B cell (primary cell): Measurements from ENCODE around the gene MYL4. TPM values are rescaled to one million over a fixed set of nuclear protein-coding genes. Genes with fewer than 3 reads are reported as not detected.

Experiments
- ATAC-seq: fragments of 200-7000 bp; cut with Tn5 transposase; one replicate; pipeline ENCODE4 v1.10.0; 2021; ENCODE audit warnings: low read depth, mild to moderate bottlenecking, moderate number of reproducible peaks, moderate library complexity
- CTCF ChIA-PET: fragments of 350-600 bp; sonication (Branson Sonifier 250); formaldehyde crosslinking; loops from one replicate; lab custom pipeline; 2021; ENCODE audit warnings: antibody characterized with exemption, inconsistent platforms; lab: Charles Lee
- POLR2A ChIA-PET: fragments of 350-600 bp; sonication (Branson Sonifier 250); formaldehyde crosslinking; loops from one replicate; lab custom pipeline; 2021; ENCODE audit warnings: antibody characterized with exemption; lab: Charles Lee
- DNase-seq: peaks from one replicate; pipeline ENCODE4 v3.0.0; 2013
- H2AFZ ChIP-seq: 2 replicates; pipeline ENCODE4 v1.6.1; 2012; ENCODE audit warnings: mild to moderate bottlenecking, low read depth, low read length; ENCODE audit not compliant: insufficient read depth, poor library complexity, severe bottlenecking
- H3K27ac ChIP-seq, 2 donors: 1 replicate in 1 of 2; 2 replicates in 1 of 2; pipeline ENCODE4 v1.5.1; 2012 to 2013; ENCODE audit warnings: low read length in 2 of 2, mild to moderate bottlenecking in 2 of 2, moderate library complexity in 1 of 2
- H3K27me3 ChIP-seq, 4 experiments: fragments of 200-600 bp in 1 of 4; sonication (generic) in 1 of 4; replicated peaks in 1 of 4; 1 replicate in 2 of 4; 2 replicates in 2 of 4; pipeline versions ENCODE4 v1.6.1 to v1.7.0; 2013 to 2016; ENCODE audit warnings: low read length in 3 of 4, mild to moderate bottlenecking in 2 of 4, mixed read lengths in 1 of 4, moderate library complexity in 1 of 4; ENCODE audit not compliant: insufficient read depth in 4 of 4, control insufficient read depth in 3 of 4; ENCODE audit errors: control extremely low read depth in 1 of 4
- H3K36me3 ChIP-seq, 2 experiments: replicated peaks in 1 of 2; 1 replicate in 1 of 2; 2 replicates in 1 of 2; pipeline versions ENCODE4 v1.6.1 to v1.7.1; 2013; ENCODE audit warnings: low read length in 1 of 2; ENCODE audit not compliant: insufficient read depth in 2 of 2, control insufficient read depth in 1 of 2; ENCODE audit errors: control extremely low read depth in 1 of 2, extremely low read depth in 1 of 2
- H3K4me1 ChIP-seq, 2 donors: fragments of 200-600 bp in 1 of 2; sonication (generic) in 1 of 2; 1 replicate in 1 of 2; 2 replicates in 1 of 2; pipeline versions ENCODE4 v1.5.1 to v1.6.1; 2013 to 2017; ENCODE audit warnings: low read length in 2 of 2; ENCODE audit not compliant: control insufficient read depth in 2 of 2, insufficient read depth in 2 of 2
- H3K4me2 ChIP-seq: replicated peaks from 2 replicates; pipeline ENCODE3; 2012; ENCODE audit warnings: mild to moderate bottlenecking, low read depth, low read length; ENCODE audit not compliant: poor library complexity, severe bottlenecking
- H3K4me3 ChIP-seq, 5 experiments: fragments of 200-600 bp in 1 of 5; sonication (generic) in 1 of 5; 1 replicate in 3 of 5; 2 replicates in 2 of 5; pipeline versions ENCODE4 v1.5.1 to v1.7.0; 2011 to 2016; ENCODE audit warnings: low read length in 4 of 5, mild to moderate bottlenecking in 4 of 5, low read depth in 2 of 5, control low read depth in 1 of 5, moderate library complexity in 1 of 5; ENCODE audit not compliant: insufficient read depth in 1 of 5; ENCODE audit errors: control extremely low read depth in 1 of 5, extremely low read depth in 1 of 5
- H3K79me2 ChIP-seq: fragments of 200-600 bp; sonication (generic); one replicate; pipeline ENCODE4 v1.6.0; 2016; ENCODE audit warnings: low read length; ENCODE audit not compliant: control insufficient read depth, insufficient read depth
- H3K9ac ChIP-seq: fragments of 200-600 bp; sonication (generic); 2 replicates; pipeline ENCODE4 v1.6.1; 2017; ENCODE audit warnings: mild to moderate bottlenecking, low read length, moderate library complexity
- H3K9me3 ChIP-seq, 3 donors: one replicate each; pipeline versions ENCODE4 v1.6.1 to v1.7.1; 2013; ENCODE audit warnings: low read length in 2 of 3; ENCODE audit not compliant: control insufficient read depth in 2 of 3, insufficient read depth in 1 of 3; ENCODE audit errors: control extremely low read depth in 1 of 3
- H4K20me1 ChIP-seq: 2 replicates; pipeline ENCODE4 v1.6.0; 2012; ENCODE audit warnings: mild to moderate bottlenecking, low read length; ENCODE audit not compliant: insufficient read depth, control insufficient read depth, poor library complexity, severe bottlenecking
- H3K27ac Mint-ChIP-seq: one replicate; pipeline ENCODE4 v1.8.0; 2021; ENCODE audit warnings: mixed read lengths
- H3K27me3 Mint-ChIP-seq: one replicate; pipeline ENCODE4 v1.8.0; 2021; ENCODE audit warnings: mixed read lengths
- H3K4me1 Mint-ChIP-seq: one replicate; pipeline ENCODE4 v1.8.0; 2021; ENCODE audit warnings: mixed read lengths
- H3K4me3 Mint-ChIP-seq: one replicate; pipeline ENCODE4 v1.8.0; 2021; ENCODE audit warnings: mixed read lengths
- H3K9me3 Mint-ChIP-seq: one replicate; pipeline ENCODE4 v1.8.0; 2022; ENCODE audit warnings: mixed read lengths; ENCODE audit not compliant: insufficient read depth
- CTCF ChIP-seq: fragments of 200-600 bp; IDR thresholded peaks from one replicate; pipeline ENCODE4 v1.8.0; 2022; ENCODE audit warnings: antibody characterized with exemption, mild to moderate bottlenecking
- EZH2 ChIP-seq: IDR thresholded peaks from 2 replicates; pipeline ENCODE4 v1.6.1; 2012; ENCODE audit warnings: borderline replicate concordance, low read depth, mild to moderate bottlenecking, moderate library complexity, low read length; ENCODE audit not compliant: insufficient read depth, poor library complexity, severe bottlenecking
- WGBS: methylation state at CpG from one replicate; pipeline ENCODE4 v1.1.5; 2013; ENCODE audit warnings: missing lambda C conversion rate; ENCODE audit not compliant: insufficient coverage; 5-methylcytosine and 5-hydroxymethylcytosine counted together
- intact Hi-C: fragments of 100-400 bp; cut with micrococcal nuclease; formaldehyde crosslinking; loops from one replicate; pipeline ENCODE4 v1.10.0; 2022
- polyA plus RNA-seq: library from polyadenylated mRNA; depleted of rRNA; stranded (reverse); fragments of >200 nt; gene quantifications from 2 replicates; pipeline ENCODE4 v1.2.3, GENCODE V29; 2012
- total RNA-seq, 2 donors: library from RNA; stranded (reverse); fragments of 120-200 nt in 1 of 2; gene quantifications; 1 replicate in 1 of 2; 2 replicates in 1 of 2; pipeline versions ENCODE4 v1.2.3 to v1.2.4, GENCODE V29; 2013 to 2022

Gene MYL4
- total and polyA plus RNA-seq, 2 donors (not counting 1 experiment from before 2014, with no cell fraction given): 0.16 to 0.42 TPM

GRCh38 chr17:47189732-47190237 lies 19.4 kb upstream of the MYL4 start:
- Histone ChIP-seq H3K9ac (peak overlapping the region; percentile 64), H3K4me1 (peaks cover 21 to 30% of the 10 kb centered on the region in 2 donors), H3K27ac (peak overlapping the region; percentile 52 to 66), H3K9me3 (peaks cover 0 to 8% (median 0%) of the 10 kb centered on the region in 3 donors), H2AFZ (peak overlapping the region; percentile 78), H3K4me2 (peak overlapping the region; percentile 87), H3K79me2 (peaks cover 50% of the 10 kb centered on the region), H3K36me3 (no peaks in the 10 kb centered on the region), H4K20me1 (peaks cover 9% of the 10 kb centered on the region), H3K27me3 (no peaks in the 10 kb centered on the region), H3K4me3 (peak overlapping the region; percentile 74 to 99 (median 80))
- no peaks in the 10 kb centered on the region for H3K9me3 Mint-ChIP-seq
- CTCF ChIA-PET: interaction anchor here (0.5 to 2.5 kb wide), 5 partner anchors 10 to 1802 kb away, joined by 3 to 10 read pairs (median 5); partner anchors contain the start of gene MYL4
- no CpG with 5 or more reads among the region's 5 CpGs for WGBS
- POLR2A ChIA-PET: interaction anchor here (1.0 to 1.6 kb wide), 4 partner anchors 11 to 135 kb away, joined by 4 to 6 read pairs (median 6); no protein-coding TSS in a partner anchor
- no peak for ATAC-seq
- H3K4me3 Mint-ChIP-seq: peak overlapping the region; percentile 96
- TF ChIP-seq CTCF (no peak), EZH2 (no peak)
- peak overlapping the region; percentile 95 for H3K27ac Mint-ChIP-seq
- intact Hi-C loops: loop anchor here (1.0 to 10.0 kb wide), 6 partner anchors 11 to 134 kb away; partner anchors contain the start of gene EFCAB13
- DNase-seq: no peak
- H3K4me1 Mint-ChIP-seq: peaks cover 48% of the 10 kb centered on the region
- no peaks in the 10 kb centered on the region for H3K27me3 Mint-ChIP-seq

DNA sequence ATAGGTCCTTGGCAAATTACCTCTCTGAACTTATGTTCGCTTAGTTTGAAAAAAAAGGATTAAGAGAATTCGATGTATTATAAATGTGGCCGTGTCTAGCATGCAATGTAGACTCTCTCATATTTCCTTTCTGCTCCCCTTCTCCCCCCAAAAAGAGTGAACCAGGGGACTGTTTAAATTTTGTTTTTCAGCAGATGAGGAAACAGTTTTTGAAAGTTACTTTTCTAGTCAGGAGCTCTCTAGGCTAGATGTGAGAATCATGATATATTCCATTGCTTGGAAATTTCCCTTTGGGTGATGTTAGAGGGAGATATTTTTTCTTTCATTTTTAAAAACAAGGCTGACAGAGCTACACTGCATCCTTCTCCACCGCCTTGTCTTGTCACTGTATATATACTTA lies 18.9 kb upstream of the MYL4 start:
- no peak overlapping the region for H3K27ac ChIP-seq
- Mint-ChIP-seq H3K4me1 (peaks cover 47% of the 10 kb centered on the region), H3K27ac (no peak overlapping the region), H3K27me3 (no peaks in the 10 kb centered on the region), H3K4me3 (no peak overlapping the region), H3K9me3 (no peaks in the 10 kb centered on the region)
- ChIA-PET POLR2A (interaction anchor here (1.3 kb wide), 1 partner anchor 17 kb away, joined by 5 read pairs; no protein-coding TSS in a partner anchor), CTCF (interaction anchor here (0.5 to 2.5 kb wide), 6 partner anchors 10 to 1803 kb away, joined by 3 to 10 read pairs (median 4); partner anchors contain the start of gene MYL4)
- H3K79me2 ChIP-seq: peaks cover 46% of the 10 kb centered on the region
- no peak for DNase-seq
- no peak overlapping the region for H3K9ac ChIP-seq
- no peaks in the 10 kb centered on the region for H3K27me3 ChIP-seq
- no peak overlapping the region for H3K4me2 ChIP-seq
- H2AFZ ChIP-seq: no peak overlapping the region
- intact Hi-C loops: no loop called here
- TF ChIP-seq CTCF (no peak), EZH2 (no peak)
- no peak overlapping the region for H3K4me3 ChIP-seq
- no peak for ATAC-seq
- peaks cover 9% of the 10 kb centered on the region for H4K20me1 ChIP-seq
- H3K4me1 ChIP-seq: peaks cover 21 to 30% of the 10 kb centered on the region in 2 donors
- H3K36me3 ChIP-seq: no peaks in the 10 kb centered on the region
- H3K9me3 ChIP-seq: peaks cover 0 to 8% (median 0%) of the 10 kb centered on the region in 3 donors
- WGBS: no CpG with 5 or more reads among the region's 4 CpGs
